Right lobe of liver (tissue), 4 donors: ENCODE measurements around the gene PRR23C.

Experiments
- POLR2A ChIP-seq: fragments of 450-650 bp; IDR thresholded peaks from one replicate; pipeline ENCODE4 v1.6.1; 2017; ENCODE audit warnings: antibody characterized with exemption, mild to moderate bottlenecking
- TF ChIP-seq, protein P1 (sequence below), 4 donors: fragments of 200-600 bp in 3 of 4; fragments of 450-650 bp in 1 of 4; IDR thresholded peaks; one replicate each; pipeline versions ENCODE4 v1.5.1 to v1.8.0; 2016 to 2022; ENCODE audit warnings: antibody characterized with exemption in 4 of 4, mild to moderate bottlenecking in 2 of 4
- donor health status: DM: no; HTN: no; CAD: no.
- donor health status: DM: no; HTN: no; CAD: no.
- donor health status: DM: no; HTN: yes; CAD: no.

DNA sequence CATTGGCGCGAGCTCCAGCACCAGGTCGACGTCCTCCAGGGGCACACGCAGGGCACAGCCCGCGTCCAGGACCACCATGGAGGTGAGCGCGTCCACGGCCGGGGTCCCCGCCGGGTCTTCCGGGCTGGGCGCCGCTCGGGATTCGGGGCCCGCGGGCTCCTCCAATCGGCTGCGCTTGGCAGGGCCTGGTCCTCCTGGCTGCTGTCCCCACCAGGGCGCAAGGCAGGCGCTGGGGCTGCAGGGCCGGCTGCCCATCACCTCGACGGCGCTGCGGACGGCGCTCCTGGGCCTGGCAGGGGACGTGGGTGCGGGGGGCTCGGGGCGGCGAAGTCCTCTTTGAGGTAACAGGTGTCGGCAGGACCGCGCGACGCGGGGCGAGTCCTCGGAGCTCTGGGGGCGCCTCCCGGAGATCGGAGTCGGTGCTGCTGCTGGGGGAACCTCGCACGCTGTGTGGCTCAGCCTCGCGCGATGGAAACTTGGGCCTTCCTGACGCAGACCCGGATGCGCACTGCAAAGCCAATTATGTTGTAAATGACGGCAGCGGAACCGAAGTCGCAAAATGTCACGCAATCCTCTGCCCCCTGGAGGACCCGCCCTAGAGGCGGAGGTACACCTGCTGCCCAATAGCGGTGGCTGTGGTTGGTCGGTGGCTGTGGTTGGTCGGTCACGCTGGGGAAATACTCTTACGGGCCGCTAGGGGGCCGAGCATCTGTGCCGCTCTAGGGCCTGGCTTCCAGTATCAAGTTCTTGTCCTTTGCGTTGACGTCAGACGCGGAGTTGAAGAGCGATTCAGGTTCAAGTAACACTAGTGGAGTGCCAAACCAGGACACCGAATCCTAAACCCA lies at the start of gene PRR23C:
- TF ChIP-seq, protein P1, sequence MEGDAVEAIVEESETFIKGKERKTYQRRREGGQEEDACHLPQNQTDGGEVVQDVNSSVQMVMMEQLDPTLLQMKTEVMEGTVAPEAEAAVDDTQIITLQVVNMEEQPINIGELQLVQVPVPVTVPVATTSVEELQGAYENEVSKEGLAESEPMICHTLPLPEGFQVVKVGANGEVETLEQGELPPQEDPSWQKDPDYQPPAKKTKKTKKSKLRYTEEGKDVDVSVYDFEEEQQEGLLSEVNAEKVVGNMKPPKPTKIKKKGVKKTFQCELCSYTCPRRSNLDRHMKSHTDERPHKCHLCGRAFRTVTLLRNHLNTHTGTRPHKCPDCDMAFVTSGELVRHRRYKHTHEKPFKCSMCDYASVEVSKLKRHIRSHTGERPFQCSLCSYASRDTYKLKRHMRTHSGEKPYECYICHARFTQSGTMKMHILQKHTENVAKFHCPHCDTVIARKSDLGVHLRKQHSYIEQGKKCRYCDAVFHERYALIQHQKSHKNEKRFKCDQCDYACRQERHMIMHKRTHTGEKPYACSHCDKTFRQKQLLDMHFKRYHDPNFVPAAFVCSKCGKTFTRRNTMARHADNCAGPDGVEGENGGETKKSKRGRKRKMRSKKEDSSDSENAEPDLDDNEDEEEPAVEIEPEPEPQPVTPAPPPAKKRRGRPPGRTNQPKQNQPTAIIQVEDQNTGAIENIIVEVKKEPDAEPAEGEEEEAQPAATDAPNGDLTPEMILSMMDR (IDR thresholded peaks at IDR 0.05): no peak
- no peak for TF ChIP-seq POLR2A
